NCI-H2029 (cell line): ENCODE measurements around the gene CACNA1G.

Source experiments
- DNase-seq: peaks from one replicate; lab custom pipeline; 2025; lab: John Stamatoyannopoulos, UW

Gene CACNA1G

GRCh38 chr17:50632637-50633036 lies 72.1 kb downstream of the CACNA1G start:
- DNase-seq: no peak

GRCh38 chr17:50633683-50634082 lies 73.2 kb downstream of the CACNA1G start:
- DNase-seq: no peak

GRCh38 chr17:50634224-50634914 lies 73.9 kb downstream of the CACNA1G start, which contains the start of gene ABCC3:
ABCC3 (plus strand) TSS chr17:50634881; CDS start chr17:50634937, 56 bp downstream.
- no peak for DNase-seq

- no peak for DNase-seq
These were observed 74.6 kb downstream of the CACNA1G start for GRCh38 chr17:50634915-50635731.

- DNase-seq: no peak
These were observed 75.1 kb downstream of the CACNA1G start for GRCh38 chr17:50635732-50635981.

GRCh38 chr17:50635982-50636803 lies 75.7 kb downstream of the CACNA1G start:
- DNase-seq: no peak

GRCh38 chr17:50636804-50637195 lies 76.3 kb downstream of the CACNA1G start:
- no peak for DNase-seq

- DNase-seq: no peak
These were observed 77.5 kb downstream of the CACNA1G start for GRCh38 chr17:50637829-50638605.

- DNase-seq: no peak
These were observed 78.1 kb downstream of the CACNA1G start for GRCh38 chr17:50638606-50638965.

GRCh38 chr17:50638966-50639713 lies 78.6 kb downstream of the CACNA1G start:
- DNase-seq: peak; percentile 92

GRCh38 chr17:50640686-50641351 lies 80.3 kb downstream of the CACNA1G start:
- DNase-seq: peak; percentile 34

- peak; percentile 18 for DNase-seq
These were observed 80.8 kb downstream of the CACNA1G start for GRCh38 chr17:50641357-50641756.

- DNase-seq: no peak
These were observed 81.7 kb downstream of the CACNA1G start for GRCh38 chr17:50642071-50642721.

- DNase-seq: no peak
These were observed 82.5 kb downstream of the CACNA1G start for GRCh38 chr17:50642722-50643656.

GRCh38 chr17:50645748-50646682 lies 85.5 kb downstream of the CACNA1G start:
- no peak for DNase-seq

- no peak for DNase-seq
These were observed 86.7 kb downstream of the CACNA1G start for GRCh38 chr17:50647187-50647586.

- no peak for DNase-seq
These were observed 88.8 kb downstream of the CACNA1G start for GRCh38 chr17:50649042-50649908.
